OCI-LY7 (cell line): Measurements from ENCODE around the gene DHCR7.

Experiments
- EZH2phosphoT487 ChIP-seq: fragments of 200-600 bp; sonication (generic); IDR thresholded peaks from 2 replicates; pipeline ENCODE4 v1.6.1; 2018; ENCODE audit warnings: low read depth, borderline replicate concordance, mild to moderate bottlenecking, mixed run types, antibody characterized with exemption, low read length, moderate library complexity, mixed read lengths
- TF ChIP-seq, protein P1 (sequence below): fragments of 200-600 bp; sonication (generic); conservative IDR thresholded peaks from 2 replicates; pipeline ENCODE4 v1.5.1; 2014; ENCODE audit warnings: mild to moderate bottlenecking, antibody characterized with exemption, low read length, moderate library complexity, mixed read lengths

DNA sequence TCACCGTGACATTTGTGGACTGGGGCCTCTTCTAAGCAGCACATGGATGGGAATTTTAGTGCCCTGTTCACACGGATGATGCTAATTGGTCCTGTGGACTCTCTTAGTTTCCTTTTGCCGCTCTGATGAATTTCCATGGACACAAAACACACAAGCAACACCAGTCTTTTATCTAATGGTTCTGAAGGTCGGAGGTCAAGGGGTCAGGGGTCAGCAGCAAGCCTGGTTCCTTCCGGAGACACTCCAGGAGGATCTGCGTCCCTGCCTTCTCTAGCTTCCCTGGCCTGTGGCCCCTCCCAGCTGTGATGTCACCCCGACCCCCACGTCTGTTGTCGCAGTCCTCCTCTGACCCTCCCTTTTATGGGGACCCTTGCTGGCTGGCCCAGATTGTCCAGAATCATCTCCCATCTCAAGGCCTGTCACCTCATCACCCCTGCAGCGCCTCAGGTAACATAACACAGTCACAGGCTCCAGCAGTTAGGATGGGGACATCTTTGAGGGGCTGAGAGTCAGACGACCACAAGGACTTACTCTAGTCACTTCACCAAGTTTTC, 11.7 kb upstream of the DHCR7 start:
- TF ChIP-seq, protein P1, sequence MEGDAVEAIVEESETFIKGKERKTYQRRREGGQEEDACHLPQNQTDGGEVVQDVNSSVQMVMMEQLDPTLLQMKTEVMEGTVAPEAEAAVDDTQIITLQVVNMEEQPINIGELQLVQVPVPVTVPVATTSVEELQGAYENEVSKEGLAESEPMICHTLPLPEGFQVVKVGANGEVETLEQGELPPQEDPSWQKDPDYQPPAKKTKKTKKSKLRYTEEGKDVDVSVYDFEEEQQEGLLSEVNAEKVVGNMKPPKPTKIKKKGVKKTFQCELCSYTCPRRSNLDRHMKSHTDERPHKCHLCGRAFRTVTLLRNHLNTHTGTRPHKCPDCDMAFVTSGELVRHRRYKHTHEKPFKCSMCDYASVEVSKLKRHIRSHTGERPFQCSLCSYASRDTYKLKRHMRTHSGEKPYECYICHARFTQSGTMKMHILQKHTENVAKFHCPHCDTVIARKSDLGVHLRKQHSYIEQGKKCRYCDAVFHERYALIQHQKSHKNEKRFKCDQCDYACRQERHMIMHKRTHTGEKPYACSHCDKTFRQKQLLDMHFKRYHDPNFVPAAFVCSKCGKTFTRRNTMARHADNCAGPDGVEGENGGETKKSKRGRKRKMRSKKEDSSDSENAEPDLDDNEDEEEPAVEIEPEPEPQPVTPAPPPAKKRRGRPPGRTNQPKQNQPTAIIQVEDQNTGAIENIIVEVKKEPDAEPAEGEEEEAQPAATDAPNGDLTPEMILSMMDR, result no peak
- no peak for TF ChIP-seq EZH2phosphoT487
